ENCODE measurements around the gene MNS1.

GRCh38 chr15:56425976-56426375 lies 39.0 kb downstream of the MNS1 start:
- TF ChIP-seq, protein P1, sequence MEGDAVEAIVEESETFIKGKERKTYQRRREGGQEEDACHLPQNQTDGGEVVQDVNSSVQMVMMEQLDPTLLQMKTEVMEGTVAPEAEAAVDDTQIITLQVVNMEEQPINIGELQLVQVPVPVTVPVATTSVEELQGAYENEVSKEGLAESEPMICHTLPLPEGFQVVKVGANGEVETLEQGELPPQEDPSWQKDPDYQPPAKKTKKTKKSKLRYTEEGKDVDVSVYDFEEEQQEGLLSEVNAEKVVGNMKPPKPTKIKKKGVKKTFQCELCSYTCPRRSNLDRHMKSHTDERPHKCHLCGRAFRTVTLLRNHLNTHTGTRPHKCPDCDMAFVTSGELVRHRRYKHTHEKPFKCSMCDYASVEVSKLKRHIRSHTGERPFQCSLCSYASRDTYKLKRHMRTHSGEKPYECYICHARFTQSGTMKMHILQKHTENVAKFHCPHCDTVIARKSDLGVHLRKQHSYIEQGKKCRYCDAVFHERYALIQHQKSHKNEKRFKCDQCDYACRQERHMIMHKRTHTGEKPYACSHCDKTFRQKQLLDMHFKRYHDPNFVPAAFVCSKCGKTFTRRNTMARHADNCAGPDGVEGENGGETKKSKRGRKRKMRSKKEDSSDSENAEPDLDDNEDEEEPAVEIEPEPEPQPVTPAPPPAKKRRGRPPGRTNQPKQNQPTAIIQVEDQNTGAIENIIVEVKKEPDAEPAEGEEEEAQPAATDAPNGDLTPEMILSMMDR (IDR thresholded peaks at IDR 0.05) = no peak
- no peak for TF ChIP-seq POLR2AphosphoS5 (IDR thresholded peaks at IDR 0.05)
- TF ChIP-seq POLR2A (IDR thresholded peaks at IDR 0.05) = no peak

Data from sigmoid colon (tissue), 4 donors.